ENCODE measurements around the gene GJA3. TPM values are rescaled to one million over a fixed set of nuclear protein-coding genes. Genes with fewer than 3 reads are reported as not detected.

The GJA3 gene
- total and polyA plus RNA-seq, 2 donors (not counting 3 experiments of a cell fraction or from before 2014, with no cell fraction given) = not detected

- no peaks in the 10 kb centered on the region for H3K4me1 ChIP-seq (ENCODE audit: control insufficient read depth, extremely low read depth, insufficient read depth, low read length)
- ChIA-PET POLR2A (interaction anchor here (0.5 kb wide), 1 partner anchor 643 kb away, joined by 6 read pairs; no protein-coding TSS in a partner anchor), CTCF (interaction anchor here (1.4 to 2.0 kb wide), 2 partner anchors 8 to 736 kb away, joined by 7 to 9 read pairs; no protein-coding TSS in a partner anchor)
- no peak overlapping the region for H3K27ac ChIP-seq (ENCODE audit: insufficient read depth, low read depth, low read length)
- H3K9me1 ChIP-seq (replicated peaks; ENCODE audit: control insufficient read depth, extremely low read depth, insufficient read depth, low read length) = no peaks in the 10 kb centered on the region
- H3K36me3 ChIP-seq (ENCODE audit: control insufficient read depth in 2 of 2, extremely low read depth in 1 of 2, insufficient read depth in 2 of 2, low read length in 2 of 2) = no peaks in the 10 kb centered on the region
- H4K20me1 ChIP-seq (replicated peaks; ENCODE audit: control insufficient read depth, extremely low read depth, insufficient read depth, low read length) = no peaks in the 10 kb centered on the region
- no peak for FAIRE-seq
- BruUV-seq (replicated peaks) = no TSS peak
- no peak overlapping the region for H2AFZ ChIP-seq (ENCODE audit: low read depth, low read length)
- no peak overlapping the region for H3K4me3 ChIP-seq (replicated peaks in 1 of 3; ENCODE audit: insufficient read depth in 1 of 3, low read depth in 1 of 3, low read length in 3 of 3)
- DNase-seq (ENCODE audit: low read depth, low spot score) = no peak
- H3K9ac ChIP-seq (replicated peaks; ENCODE audit: extremely low read depth, insufficient read depth, low read length) = no peak overlapping the region
- no peaks in the 10 kb centered on the region for H3K9me3 ChIP-seq (replicated peaks; ENCODE audit: control insufficient read depth, insufficient read depth, low read length)
- H3K4me2 ChIP-seq (ENCODE audit: insufficient read depth, low read length) = no peak overlapping the region
- peaks cover 49 to 58% of the 10 kb centered on the region in 2 experiments for H3K27me3 ChIP-seq (ENCODE audit: control insufficient read depth in 2 of 2, insufficient read depth in 2 of 2, low read length in 2 of 2)
- dilution Hi-C loops (cut with MboI; ENCODE audit: extremely low pct_ligation_motif_present, low sequenced_read_pairs) = no loop called here
- TF ChIP-seq POLR2AphosphoS5 (IDR thresholded peaks at IDR 0.05; ENCODE audit: insufficient read depth, low read depth, low read length) (no peak), MAX (IDR thresholded peaks at IDR 0.05; ENCODE audit: insufficient read depth, insufficient read length) (no peak), POLR2A (IDR thresholded peaks at IDR 0.05; ENCODE audit: low read depth, low read length) (no peak), CTCF (IDR thresholded peaks at IDR 0.05; ENCODE audit: extremely low read depth in 1 of 2, insufficient read depth in 1 of 2, low read depth in 1 of 2, low read length in 2 of 2) (peak in 1 of 2 donors; percentile 10), MYC (IDR thresholded peaks at IDR 0.05; ENCODE audit: low read depth, low read length) (no peak), EZH2 (IDR thresholded peaks at IDR 0.05; ENCODE audit: borderline replicate concordance, low read depth, low read length, severe bottlenecking) (no peak), JUN (IDR thresholded peaks at IDR 0.05; ENCODE audit: borderline replicate concordance, insufficient read depth, insufficient read length, low read depth) (no peak), GATA2 (IDR thresholded peaks at IDR 0.05; ENCODE audit: insufficient read depth, insufficient read length, low read depth, low read length) (no peak)
- intact Hi-C loops (cut with micrococcal nuclease) = no loop called here
- H3K79me2 ChIP-seq (ENCODE audit: control insufficient read depth, insufficient read depth, low read length) = no peaks in the 10 kb centered on the region
These were observed 28.1 kb upstream of the GJA3 start for GRCh38 chr13:20188667-20189553.

Data from endothelial cell of umbilical vein (primary cell).